ENCODE measurements around the gene GANAB.
"Not testable (repeated sequence)": the region's sequence is repeated elsewhere in the genome, so short reads cannot be mapped to it uniquely, and the experiment has no call there.

GANAB gene

GRCh38 chr11:62645946-62646824 is at the start of gene GANAB:
Gene GANAB (minus strand): TSS chr11:62646613. CDS start chr11:62646599, 14 bp downstream.
- peak; percentile 89 to 92 for DNase-seq (ENCODE audit: low read depth in 2 of 2)

- no peak for DNase-seq (ENCODE audit: low read depth in 2 of 2)
Observed at GRCh38 chr11:62694455-62695167, 48.2 kb upstream of the GANAB start.

GRCh38 chr11:62693624-62694023 is 47.2 kb upstream of the GANAB start:
- not testable (repeated sequence) for DNase-seq (ENCODE audit: low read depth in 2 of 2)

GRCh38 chr11:62689421-62690183 is 43.2 kb upstream of the GANAB start, which contains the start of gene LRRN4CL:
Gene LRRN4CL (minus strand): TSS chr11:62689530. CDS start chr11:62688508, 1,022 bp downstream.
- peak; percentile 97 for DNase-seq (ENCODE audit: low read depth in 2 of 2)

- no peak for DNase-seq (ENCODE audit: low read depth in 2 of 2)
Observed at GRCh38 chr11:62688491-62688890, 42.1 kb upstream of the GANAB start.

GRCh38 chr11:62687508-62688396 is 41.3 kb upstream of the GANAB start:
- no peak for DNase-seq (ENCODE audit: low read depth in 2 of 2)

- DNase-seq (ENCODE audit: low read depth in 2 of 2), result no peak
Observed at GRCh38 chr11:62682518-62682917, 36.1 kb upstream of the GANAB start.

- peak in 1 of 2 experiments; percentile 56 for DNase-seq (ENCODE audit: low read depth in 2 of 2)
Observed at GRCh38 chr11:62680825-62681240, 34.4 kb upstream of the GANAB start.

- DNase-seq (ENCODE audit: low read depth in 2 of 2), result peak; percentile 75 to 84
Observed at GRCh38 chr11:62678770-62679696, 32.6 kb upstream of the GANAB start, which contains the start of gene UBXN1. Gene UBXN1 (minus strand): TSS chr11:62679073. CDS start chr11:62678923, 150 bp downstream.

GRCh38 chr11:62678433-62678769 is 32.0 kb upstream of the GANAB start:
- DNase-seq (ENCODE audit: low read depth in 2 of 2), result no peak

- DNase-seq (ENCODE audit: low read depth in 2 of 2), result no peak
Observed at GRCh38 chr11:62677714-62678113, 31.3 kb upstream of the GANAB start.

- no peak for DNase-seq (ENCODE audit: low read depth in 2 of 2)
Observed at GRCh38 chr11:62677156-62677555, 30.7 kb upstream of the GANAB start.

- no peak for DNase-seq (ENCODE audit: low read depth in 2 of 2)
Observed at GRCh38 chr11:62676698-62677097, 30.3 kb upstream of the GANAB start.

GRCh38 chr11:62675415-62675814 is 29.0 kb upstream of the GANAB start:
- DNase-seq (ENCODE audit: low read depth in 2 of 2), result not testable (repeated sequence)

- DNase-seq (ENCODE audit: low read depth in 2 of 2), result no peak
Observed at GRCh38 chr11:62673196-62673525, 26.7 kb upstream of the GANAB start.

GRCh38 chr11:62671608-62672389 is 25.4 kb upstream of the GANAB start, which contains the start of the genes LBHD1 and UQCC3:
Gene LBHD1 (minus strand): TSS chr11:62672267. CDS start chr11:62670031, 2,236 bp downstream.
Gene UQCC3 (plus strand): TSS chr11:62671673. CDS start chr11:62671746, 73 bp downstream.
- peak in 1 of 2 experiments; percentile 76 for DNase-seq (ENCODE audit: low read depth in 2 of 2)

GRCh38 chr11:62671236-62671607 is 24.8 kb upstream of the GANAB start:
- peak in 1 of 2 experiments; percentile 70 for DNase-seq (ENCODE audit: low read depth in 2 of 2)

GRCh38 chr11:62669420-62670161 is 23.2 kb upstream of the GANAB start:
- no peak for DNase-seq (ENCODE audit: low read depth in 2 of 2)

Measured in fibroblast of skin of left biceps (primary cell).